Body of pancreas (tissue), 4 donors: ENCODE results near the gene ZDHHC24.

Experiments used
- POLR2A ChIP-seq, 3 donors: fragments of 450-650 bp; IDR thresholded peaks; one replicate each; pipeline ENCODE4 v1.6.1; 2016; ENCODE audit warnings: antibody characterized with exemption in 3 of 3, mild to moderate bottlenecking in 2 of 3
- TF ChIP-seq, protein P1 (sequence below), 7 experiments: fragments of 450-650 bp in 4 of 7; fragments of 200-600 bp in 3 of 7; sonication (generic) in 3 of 7; IDR thresholded peaks; one replicate each; pipeline ENCODE4 v1.5.1; 2016 to 2019; ENCODE audit warnings: antibody characterized with exemption in 7 of 7

DNA sequence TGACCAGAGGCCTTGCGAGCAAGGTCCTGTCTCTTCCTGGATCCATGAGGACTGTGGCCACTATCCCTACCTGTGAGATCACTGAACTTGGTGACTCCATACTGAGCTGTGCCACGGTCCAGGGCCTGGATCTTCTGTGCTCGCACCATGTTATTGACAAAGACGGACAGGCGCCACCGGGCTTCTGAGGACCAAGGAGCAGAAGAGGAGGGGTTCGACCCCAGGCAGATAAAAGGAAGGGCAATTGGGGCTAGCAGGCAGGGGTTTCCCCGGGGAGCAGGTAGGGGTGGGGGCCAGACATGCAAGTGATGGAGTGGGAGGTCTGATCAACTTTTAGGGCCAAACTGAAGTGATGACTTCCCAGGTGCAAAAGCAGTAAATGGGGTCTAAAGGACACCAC is 20.4 kb upstream of the ZDHHC24 start:
- TF ChIP-seq, protein P1, sequence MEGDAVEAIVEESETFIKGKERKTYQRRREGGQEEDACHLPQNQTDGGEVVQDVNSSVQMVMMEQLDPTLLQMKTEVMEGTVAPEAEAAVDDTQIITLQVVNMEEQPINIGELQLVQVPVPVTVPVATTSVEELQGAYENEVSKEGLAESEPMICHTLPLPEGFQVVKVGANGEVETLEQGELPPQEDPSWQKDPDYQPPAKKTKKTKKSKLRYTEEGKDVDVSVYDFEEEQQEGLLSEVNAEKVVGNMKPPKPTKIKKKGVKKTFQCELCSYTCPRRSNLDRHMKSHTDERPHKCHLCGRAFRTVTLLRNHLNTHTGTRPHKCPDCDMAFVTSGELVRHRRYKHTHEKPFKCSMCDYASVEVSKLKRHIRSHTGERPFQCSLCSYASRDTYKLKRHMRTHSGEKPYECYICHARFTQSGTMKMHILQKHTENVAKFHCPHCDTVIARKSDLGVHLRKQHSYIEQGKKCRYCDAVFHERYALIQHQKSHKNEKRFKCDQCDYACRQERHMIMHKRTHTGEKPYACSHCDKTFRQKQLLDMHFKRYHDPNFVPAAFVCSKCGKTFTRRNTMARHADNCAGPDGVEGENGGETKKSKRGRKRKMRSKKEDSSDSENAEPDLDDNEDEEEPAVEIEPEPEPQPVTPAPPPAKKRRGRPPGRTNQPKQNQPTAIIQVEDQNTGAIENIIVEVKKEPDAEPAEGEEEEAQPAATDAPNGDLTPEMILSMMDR (IDR thresholded peaks at IDR 0.05) = no peak
- no peak for TF ChIP-seq POLR2A (IDR thresholded peaks at IDR 0.05)
